Large intestine (tissue), 3 donors: Measurements from ENCODE around the gene LAMA5. TPM values are rescaled to one million over a fixed set of nuclear protein-coding genes. Genes with fewer than 3 reads are reported as not detected.
A peak's percentile ranks its signal among the peaks of the same experiment; 100 is the strongest.

Experiments used
- DNase-seq, 2 donors: peaks; one replicate each; pipeline versions ENCODE4 v3.0.0 to v3.0.0-alpha.2; 2013
- H3K27ac ChIP-seq: one replicate; pipeline ENCODE4 v1.5.1; 2013; ENCODE audit warnings: low read length
- H3K27me3 ChIP-seq: 2 replicates; pipeline ENCODE4 v1.6.1; 2013; ENCODE audit warnings: low read length; ENCODE audit not compliant: control insufficient read depth, insufficient read depth
- H3K36me3 ChIP-seq: 2 replicates; pipeline ENCODE4 v1.6.1; 2013; ENCODE audit warnings: low read length; ENCODE audit not compliant: control insufficient read depth, insufficient read depth
- H3K4me1 ChIP-seq: one replicate; pipeline ENCODE4 v1.6.1; 2013; ENCODE audit warnings: low read length; ENCODE audit not compliant: control insufficient read depth, insufficient read depth
- H3K4me3 ChIP-seq: one replicate; pipeline ENCODE4 v1.5.1; 2013; ENCODE audit warnings: low read length
- H3K9me3 ChIP-seq: one replicate; pipeline ENCODE4 v1.6.1; 2013; ENCODE audit warnings: mild to moderate bottlenecking, low read depth, low read length, moderate library complexity; ENCODE audit not compliant: control insufficient read depth
- WGBS: methylation state at CpG from one replicate; pipeline ENCODE4 v1.1.5; 2013; ENCODE audit warnings: low lambda C conversion rate; ENCODE audit not compliant: insufficient coverage; 5-methylcytosine and 5-hydroxymethylcytosine counted together
- polyA plus RNA-seq: library from polyadenylated mRNA; unstranded; fragments of 120-200 nt; gene quantifications from one replicate; pipeline ENCODE4 v1.2.1, GENCODE V29; 2013

Gene LAMA5
- polyA plus RNA-seq, 1 donor, result 92.1 TPM

DNA sequence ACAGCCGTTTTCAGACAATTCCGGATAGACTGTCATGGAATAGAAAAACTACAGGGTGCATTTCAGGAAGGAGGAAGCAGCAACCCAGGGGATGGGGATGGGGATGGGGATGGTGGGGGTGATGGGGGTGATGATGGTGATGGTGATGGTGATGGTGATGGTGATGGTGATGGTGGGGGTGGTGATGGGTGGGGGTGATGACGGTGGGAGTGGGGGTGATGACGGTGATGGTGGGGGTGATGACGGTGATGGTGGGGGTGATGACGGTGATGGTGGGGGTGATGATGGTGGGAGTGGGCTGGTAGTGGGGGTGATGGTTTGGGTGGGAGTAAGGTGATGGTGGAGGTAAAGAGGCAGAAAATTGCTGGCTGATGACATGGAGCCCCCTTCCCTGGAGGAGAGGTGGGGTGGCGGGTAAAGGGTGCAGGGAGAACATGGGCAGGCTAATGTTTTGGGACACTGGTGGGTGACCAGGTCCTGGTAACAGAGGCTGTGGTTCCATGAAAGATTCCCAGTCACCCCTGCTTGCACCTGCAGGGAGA, 17.5 kb downstream of the LAMA5 start:
- no peak overlapping the region for H3K4me3 ChIP-seq
- DNase-seq, result no peak
- H3K27me3 ChIP-seq, result no peaks in the 10 kb centered on the region
- no peaks in the 10 kb centered on the region for H3K9me3 ChIP-seq
- H3K27ac ChIP-seq, result peak overlapping the region; percentile 35
- H3K4me1 ChIP-seq, result peaks cover 18% of the 10 kb centered on the region
- peaks cover 27% of the 10 kb centered on the region for H3K36me3 ChIP-seq
- no CpG with 5 or more reads among the region's 7 CpGs for WGBS

- no CpG with 5 or more reads among the region's 1 CpG for WGBS
- peaks cover 27% of the 10 kb centered on the region for H3K36me3 ChIP-seq
- H3K9me3 ChIP-seq, result no peaks in the 10 kb centered on the region
- H3K27ac ChIP-seq, result no peak overlapping the region
- H3K4me1 ChIP-seq, result peaks cover 15% of the 10 kb centered on the region
- no peak overlapping the region for H3K4me3 ChIP-seq
- H3K27me3 ChIP-seq, result no peaks in the 10 kb centered on the region
- DNase-seq, result no peak
Measured at GRCh38 chr20:62348604-62349003, 18.5 kb downstream of the LAMA5 start.

DNA sequence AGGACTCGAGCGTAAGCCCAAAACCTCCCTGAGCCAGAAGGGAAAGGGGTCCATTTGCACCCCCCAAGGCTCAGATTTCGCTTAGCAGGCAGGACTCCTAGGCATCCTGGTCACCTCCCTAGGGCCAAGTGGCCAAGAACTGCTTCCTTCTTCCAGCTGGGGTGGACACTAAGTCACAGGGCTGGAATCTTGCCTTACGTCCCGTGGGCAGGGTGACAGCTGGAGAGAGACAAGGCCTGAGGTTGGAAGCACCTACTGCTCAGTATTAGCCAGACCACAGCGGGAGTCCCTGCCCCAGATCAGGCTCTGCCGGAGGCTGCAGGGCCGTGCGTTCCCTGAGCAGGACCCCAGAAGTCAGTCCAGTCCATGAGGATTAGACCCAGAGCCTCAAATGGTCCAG, 19.7 kb downstream of the LAMA5 start:
- WGBS, result no CpG with 5 or more reads among the region's 9 CpGs
- H3K27me3 ChIP-seq, result no peaks in the 10 kb centered on the region
- peaks cover 24% of the 10 kb centered on the region for H3K36me3 ChIP-seq
- H3K4me1 ChIP-seq, result peaks cover 14% of the 10 kb centered on the region
- H3K4me3 ChIP-seq, result no peak overlapping the region
- DNase-seq, result no peak
- H3K27ac ChIP-seq, result no peak overlapping the region
- no peaks in the 10 kb centered on the region for H3K9me3 ChIP-seq

DNA sequence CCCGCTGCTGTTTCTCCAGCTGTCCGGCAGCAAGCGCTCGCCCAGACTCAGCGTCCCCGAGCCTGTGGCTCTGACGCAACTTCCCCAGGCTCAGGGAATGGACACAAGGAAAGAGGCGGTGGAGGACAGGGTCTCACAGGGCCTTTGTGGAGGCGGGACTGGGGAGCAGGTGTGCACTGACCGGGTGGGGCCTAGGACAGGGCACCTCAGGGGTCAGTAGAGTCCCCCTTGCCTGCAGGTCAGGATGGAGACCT, 20.0 kb downstream of the LAMA5 start:
- peaks cover 14% of the 10 kb centered on the region for H3K4me1 ChIP-seq
- H3K36me3 ChIP-seq, result peaks cover 24% of the 10 kb centered on the region
- H3K9me3 ChIP-seq, result no peaks in the 10 kb centered on the region
- no peaks in the 10 kb centered on the region for H3K27me3 ChIP-seq
- no peak for DNase-seq
- H3K27ac ChIP-seq, result no peak overlapping the region
- no CpG with 5 or more reads among the region's 10 CpGs for WGBS
- H3K4me3 ChIP-seq, result no peak overlapping the region

DNA sequence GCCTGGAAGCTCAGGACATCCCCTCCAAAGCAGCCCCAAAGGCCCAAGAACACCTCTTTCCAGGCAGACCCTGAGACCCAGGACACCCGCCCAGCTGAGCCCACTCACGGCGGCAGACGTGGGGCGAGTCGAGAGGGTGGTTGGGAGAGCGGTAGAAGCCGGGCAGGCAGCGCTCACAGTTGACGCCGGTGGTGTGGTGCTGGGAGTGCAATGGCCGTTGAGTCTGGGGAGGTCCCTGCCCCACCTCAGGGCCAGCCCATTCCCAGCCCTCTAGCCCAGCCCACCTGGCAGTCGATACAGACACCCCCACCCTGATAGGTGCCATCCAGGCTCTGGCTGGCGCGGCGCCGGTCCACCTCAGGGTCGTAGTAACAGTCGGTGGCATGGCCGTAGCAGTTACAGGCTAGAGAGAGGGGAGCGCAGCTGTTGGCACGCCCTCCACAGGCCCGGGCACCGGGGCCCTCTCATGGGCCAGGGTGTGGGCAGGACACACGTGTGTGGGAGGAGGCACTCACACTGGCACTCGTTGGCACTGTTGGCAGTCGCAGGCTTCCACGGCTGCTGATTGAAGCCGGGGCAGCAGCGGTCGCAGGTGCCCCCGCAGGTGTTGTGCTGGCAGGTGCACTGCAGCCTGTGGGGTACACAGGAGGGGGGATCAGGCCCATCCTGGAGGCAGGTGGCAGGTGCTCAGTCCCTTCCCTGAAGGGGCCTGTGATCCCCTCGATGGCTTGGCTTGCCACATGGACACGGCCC, 20.5 kb downstream of the LAMA5 start:
- no peak for DNase-seq
- Histone ChIP-seq H3K36me3 (peaks cover 19% of the 10 kb centered on the region), H3K4me1 (peaks cover 14% of the 10 kb centered on the region), H3K9me3 (no peaks in the 10 kb centered on the region), H3K27ac (no peak overlapping the region), H3K4me3 (no peak overlapping the region), H3K27me3 (no peaks in the 10 kb centered on the region)
- no CpG with 5 or more reads among the region's 34 CpGs for WGBS

GRCh38 chr20:62345681-62346370, 21.3 kb downstream of the LAMA5 start:
- 100% methylated on average over 1 of the region's 25 CpGs for WGBS
- Histone ChIP-seq H3K27ac (no peak overlapping the region), H3K36me3 (peaks cover 12% of the 10 kb centered on the region), H3K9me3 (no peaks in the 10 kb centered on the region), H3K4me1 (peaks cover 12% of the 10 kb centered on the region), H3K4me3 (no peak overlapping the region), H3K27me3 (no peaks in the 10 kb centered on the region)
- no peak for DNase-seq

- no peak overlapping the region for H3K4me3 ChIP-seq
- no peaks in the 10 kb centered on the region for H3K9me3 ChIP-seq
- peaks cover 1% of the 10 kb centered on the region for H3K4me1 ChIP-seq
- H3K36me3 ChIP-seq, result peaks cover 15% of the 10 kb centered on the region
- DNase-seq, result no peak
- no peaks in the 10 kb centered on the region for H3K27me3 ChIP-seq
- H3K27ac ChIP-seq, result no peak overlapping the region
- WGBS, result no CpG with 5 or more reads among the region's 10 CpGs
Measured at GRCh38 chr20:62344782-62345181, 22.3 kb downstream of the LAMA5 start.

- DNase-seq, result no peak
- Histone ChIP-seq H3K4me3 (no peak overlapping the region), H3K27ac (no peak overlapping the region), H3K36me3 (peaks cover 17% of the 10 kb centered on the region), H3K9me3 (no peaks in the 10 kb centered on the region), H3K27me3 (no peaks in the 10 kb centered on the region), H3K4me1 (no peaks in the 10 kb centered on the region)
- WGBS, result no CpG with 5 or more reads among the region's 5 CpGs
Measured at GRCh38 chr20:62344092-62344491, 23.0 kb downstream of the LAMA5 start.

DNA sequence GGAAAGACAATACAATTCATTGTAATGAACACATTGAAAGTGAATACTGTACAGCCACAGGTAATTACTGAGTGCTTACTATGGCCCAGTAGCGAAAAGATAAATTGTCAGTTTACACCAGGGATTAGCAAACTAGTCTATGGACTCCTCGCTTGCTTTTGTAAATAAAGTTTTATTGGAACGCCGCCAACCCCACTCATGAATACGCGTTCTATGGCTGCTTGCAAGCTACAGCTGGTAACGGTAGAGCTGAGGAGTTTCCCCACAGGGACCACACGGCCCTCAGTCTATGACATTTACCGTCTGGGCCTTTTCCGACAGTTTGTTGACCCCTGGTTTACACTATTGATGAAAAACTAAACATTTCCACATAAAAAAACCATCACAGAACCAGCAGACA, 24.2 kb downstream of the LAMA5 start:
- H3K4me3 ChIP-seq, result no peak overlapping the region
- no CpG with 5 or more reads among the region's 10 CpGs for WGBS
- peaks cover 21% of the 10 kb centered on the region for H3K36me3 ChIP-seq
- no peaks in the 10 kb centered on the region for H3K4me1 ChIP-seq
- no peaks in the 10 kb centered on the region for H3K27me3 ChIP-seq
- H3K9me3 ChIP-seq, result no peaks in the 10 kb centered on the region
- no peak for DNase-seq
- H3K27ac ChIP-seq, result no peak overlapping the region

- Histone ChIP-seq H3K27me3 (no peaks in the 10 kb centered on the region), H3K27ac (no peak overlapping the region), H3K4me3 (no peak overlapping the region), H3K36me3 (peaks cover 32% of the 10 kb centered on the region), H3K4me1 (no peaks in the 10 kb centered on the region), H3K9me3 (no peaks in the 10 kb centered on the region)
- 66% methylated on average over 3 of the region's 14 CpGs for WGBS
- no peak for DNase-seq
Measured at GRCh38 chr20:62339647-62340062, 27.5 kb downstream of the LAMA5 start.

DNA sequence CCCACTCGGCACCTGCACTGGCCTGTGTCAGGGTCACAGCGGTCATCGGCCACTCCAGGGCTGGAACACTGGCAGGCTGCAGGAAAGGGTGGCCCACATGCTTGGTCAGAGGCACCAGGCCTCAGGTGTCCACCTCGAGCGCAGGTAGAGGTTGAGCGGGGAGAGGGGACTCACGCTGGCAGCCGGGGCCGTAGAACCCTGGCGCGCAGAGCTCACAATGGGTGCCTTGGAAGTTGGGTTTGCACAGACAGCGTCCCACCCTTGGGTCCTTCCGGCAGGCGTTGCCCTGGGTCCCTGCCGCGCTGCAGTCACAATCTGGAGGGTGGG, 28.9 kb downstream of the LAMA5 start:
- Histone ChIP-seq H3K36me3 (peaks cover 41% of the 10 kb centered on the region), H3K27ac (no peak overlapping the region), H3K4me3 (no peak overlapping the region), H3K27me3 (no peaks in the 10 kb centered on the region), H3K4me1 (no peaks in the 10 kb centered on the region), H3K9me3 (no peaks in the 10 kb centered on the region)
- no peak for DNase-seq
- no CpG with 5 or more reads among the region's 16 CpGs for WGBS
